ENCODE measurements around the gene CEBPE. TPM values are rescaled to one million over a fixed set of nuclear protein-coding genes. Genes with fewer than 3 reads are reported as not detected.

Gene CEBPE
- total RNA-seq, 1 experiment from 2014 or later: not detected

GRCh38 chr14:23078692-23079116 is 40.4 kb downstream of the CEBPE start:
- TF ChIP-seq SRF (IDR thresholded peaks at IDR 0.05; ENCODE audit: low read depth) (0 out of 2 replicates have a peak, but pooled peaks have one; percentile 21), JUND (IDR thresholded peaks at IDR 0.05) (peak; percentile 61), CBX3 (IDR thresholded peaks at IDR 0.05; ENCODE audit: low read depth) (no peak), POLR2AphosphoS5 (IDR thresholded peaks at IDR 0.05; ENCODE audit: low read depth, low read length) (0 out of 2 replicates have a peak, but pooled peaks have one; percentile 23), EZH2 (IDR thresholded peaks at IDR 0.05) (no peak), FOSL1 (IDR thresholded peaks at IDR 0.05; ENCODE audit: low read depth) (peak; percentile 79), EGR1 (IDR thresholded peaks at IDR 0.05; ENCODE audit: low read depth) (no peak), REST (IDR thresholded peaks at IDR 0.05; ENCODE audit: low read depth) (no peak), RAD21 (IDR thresholded peaks at IDR 0.05; ENCODE audit: low read depth) (no peak), SP1 (IDR thresholded peaks at IDR 0.05; ENCODE audit: low read depth) (peak; percentile 38; the same call in 1 of the 2 replicates), MAX (IDR thresholded peaks at IDR 0.05) (0 out of 2 replicates have a peak, but pooled peaks have one; percentile 25), SIN3A (IDR thresholded peaks at IDR 0.05; ENCODE audit: low read depth) (no peak), POLR2A (IDR thresholded peaks at IDR 0.05; ENCODE audit: borderline replicate concordance, extremely low read depth, insufficient read depth, insufficient read length) (no peak), YY1 (IDR thresholded peaks at IDR 0.05; ENCODE audit: extremely low read depth, insufficient replicate concordance, low read depth, low read length) (no peak), ATF3 (IDR thresholded peaks at IDR 0.05) (no peak), CEBPB (IDR thresholded peaks at IDR 0.05; ENCODE audit: low read depth) (peak; percentile 42; the same call in 1 of the 2 replicates), CTCF (IDR thresholded peaks at IDR 0.05 in 2 of 3, conservative IDR thresholded peaks at IDR 0.05 in 1 of 3; ENCODE audit: borderline replicate concordance in 1 of 3, insufficient read depth in 1 of 3, low read depth in 2 of 3, low read length in 2 of 3) (no peak), ZBTB33 (IDR thresholded peaks at IDR 0.05; ENCODE audit: extremely low read depth, insufficient replicate concordance, low read length) (no peak), ZFX (IDR thresholded peaks at IDR 0.05) (no peak)
- no peaks in the 10 kb centered on the region for H4K20me1 ChIP-seq (ENCODE audit: insufficient read depth)
- no peak overlapping the region for H3K4me3 ChIP-seq (replicated peaks in 1 of 2; ENCODE audit: low read depth in 1 of 2, low read length in 2 of 2)
- DNase-seq (ENCODE audit: low read depth, low spot score) (no peak), ATAC-seq (peak; percentile 93)
- H3K4me1 ChIP-seq (ENCODE audit: control insufficient read depth in 1 of 2, insufficient read depth in 2 of 2, low read length in 2 of 2): peaks cover 13 to 42% of the 10 kb centered on the region in 2 experiments
- H3K79me2 ChIP-seq (ENCODE audit: insufficient read depth, low read length): peaks cover 21% of the 10 kb centered on the region; the same call in 1 of the 2 replicates
- RAD21 ChIA-PET (ENCODE audit: low non-redundant PET in 1 of 2, low total read pairs in 2 of 2, uncharacterized antibody in 2 of 2, unreplicated experiment in 2 of 2): no interaction called here
- no peak overlapping the region for H2AFZ ChIP-seq (ENCODE audit: low read depth, low read length, poor library complexity, severe bottlenecking)
- H3K4me2 ChIP-seq (ENCODE audit: low read length): peak overlapping the region; percentile 45
- CTCF ChIA-PET: interaction anchor here (1.1 to 3.6 kb wide), 5 partner anchors 10 to 30 kb away, joined by 3 to 51 read pairs (median 21); partner anchors contain the start of genes ACIN1 and C14orf119
- H3K27me3 ChIP-seq (ENCODE audit: insufficient read depth, low read length): no peaks in the 10 kb centered on the region
- POLR2A ChIA-PET: interaction anchor here (1.5 to 2.9 kb wide), 2 partner anchors 10 to 16 kb away, joined by 5 to 19 read pairs; partner anchors contain the start of genes ACIN1 and C14orf119
- no peaks in the 10 kb centered on the region for H3K9me2 ChIP-seq (ENCODE audit: insufficient read depth)
- no peaks in the 10 kb centered on the region for H3K9me3 ChIP-seq (ENCODE audit: control insufficient read depth in 1 of 2, insufficient read depth in 1 of 2, low read depth in 1 of 2, low read length in 2 of 2)
- peak overlapping the region; percentile 46; the same call in 1 of the 2 replicates for H3K27ac ChIP-seq (ENCODE audit: low read depth, low read length)
- peaks cover 66 to 67% of the 10 kb centered on the region in 2 experiments for H3K36me3 ChIP-seq (ENCODE audit: control insufficient read depth in 1 of 2, insufficient read depth in 2 of 2, low read length in 2 of 2)
- no TSS peak for BruUV-seq (replicated peaks)
- H3K9ac ChIP-seq (ENCODE audit: low read length): peak overlapping the region; percentile 3
- intact Hi-C loops (cut with micrococcal nuclease): no loop called here
